Stomach smooth muscle (tissue), 2 donors: ENCODE results near the gene YPEL4.
"Not testable (repeated sequence)": the region's sequence is repeated elsewhere in the genome, so short reads cannot be mapped to it uniquely, and the experiment has no call there.

ENCODE experiments used
- H3K27ac ChIP-seq: one replicate; pipeline ENCODE4 v1.7.0; 2013; ENCODE audit warnings: mild to moderate bottlenecking, low read length, inconsistent platforms
- H3K27me3 ChIP-seq, 2 donors: one replicate each; pipeline ENCODE4 v1.7.0; 2013; ENCODE audit warnings: low read length in 2 of 2; ENCODE audit not compliant: insufficient read depth in 2 of 2, control insufficient read depth in 1 of 2
- H3K36me3 ChIP-seq, 2 donors: one replicate each; pipeline ENCODE4 v1.7.0; 2013; ENCODE audit warnings: low read length in 2 of 2; ENCODE audit not compliant: control insufficient read depth in 2 of 2, insufficient read depth in 2 of 2
- H3K4me1 ChIP-seq: one replicate; pipeline ENCODE4 v1.7.0; 2013; ENCODE audit warnings: low read length; ENCODE audit not compliant: control insufficient read depth, insufficient read depth
- H3K4me3 ChIP-seq, 2 donors: one replicate each; pipeline ENCODE4 v1.7.0; 2013; ENCODE audit warnings: low read length in 2 of 2
- H3K9ac ChIP-seq, 2 donors: one replicate each; pipeline ENCODE4 v1.7.0; 2013; ENCODE audit warnings: low read length in 2 of 2, mild to moderate bottlenecking in 1 of 2
- H3K9me3 ChIP-seq, 2 donors: one replicate each; pipeline ENCODE4 v1.7.0; 2013; ENCODE audit warnings: low read length in 2 of 2; ENCODE audit not compliant: control insufficient read depth in 2 of 2
- donor health status: healthy.
- donor health status: Pancreatic carcinoma.

YPEL4 gene

GRCh38 chr11:57667117-57667735, 17.5 kb upstream of the YPEL4 start:
- Histone ChIP-seq H3K9ac (peak overlapping the region; percentile 93 to 100), H3K4me3 (peak overlapping the region; percentile 93 to 95), H3K9me3 (no peaks in the 10 kb centered on the region), H3K4me1 (peaks cover 15% of the 10 kb centered on the region), H3K27ac (peak overlapping the region; percentile 99), H3K36me3 (peaks cover 4 to 6% of the 10 kb centered on the region in 2 donors), H3K27me3 (no peaks in the 10 kb centered on the region)

GRCh38 chr11:57663975-57664374, 14.3 kb upstream of the YPEL4 start:
- H3K27ac ChIP-seq = no peak overlapping the region
- no peaks in the 10 kb centered on the region for H3K27me3 ChIP-seq
- H3K4me3 ChIP-seq = no peak overlapping the region
- peaks cover 7% of the 10 kb centered on the region for H3K4me1 ChIP-seq
- H3K36me3 ChIP-seq = peaks cover 23 to 29% of the 10 kb centered on the region in 2 donors
- H3K9me3 ChIP-seq = no peaks in the 10 kb centered on the region
- H3K9ac ChIP-seq = no peak overlapping the region

GRCh38 chr11:57662893-57663292, 13.2 kb upstream of the YPEL4 start:
- peaks cover 23 to 29% of the 10 kb centered on the region in 2 donors for H3K36me3 ChIP-seq
- H3K9me3 ChIP-seq = no peaks in the 10 kb centered on the region
- H3K27me3 ChIP-seq = no peaks in the 10 kb centered on the region
- peaks cover 11% of the 10 kb centered on the region for H3K4me1 ChIP-seq
- no peak overlapping the region for H3K9ac ChIP-seq
- H3K4me3 ChIP-seq = no peak overlapping the region
- no peak overlapping the region for H3K27ac ChIP-seq

GRCh38 chr11:57659669-57660068, 10.0 kb upstream of the YPEL4 start:
- no peak overlapping the region for H3K4me3 ChIP-seq
- H3K9ac ChIP-seq = no peak overlapping the region
- H3K27me3 ChIP-seq = no peaks in the 10 kb centered on the region
- peaks cover 23 to 29% of the 10 kb centered on the region in 2 donors for H3K36me3 ChIP-seq
- H3K4me1 ChIP-seq = peaks cover 9% of the 10 kb centered on the region
- no peaks in the 10 kb centered on the region for H3K9me3 ChIP-seq
- H3K27ac ChIP-seq = no peak overlapping the region

GRCh38 chr11:57658023-57658361, 8.3 kb upstream of the YPEL4 start:
- Histone ChIP-seq H3K27me3 (no peaks in the 10 kb centered on the region), H3K4me3 (peak overlapping the region; percentile 70 to 92), H3K4me1 (peaks cover 9% of the 10 kb centered on the region), H3K9me3 (no peaks in the 10 kb centered on the region), H3K27ac (peak overlapping the region; percentile 84), H3K36me3 (peaks cover 23 to 29% of the 10 kb centered on the region in 2 donors), H3K9ac (peak overlapping the region; percentile 64 to 86)

GRCh38 chr11:57657194-57658022, 7.7 kb upstream of the YPEL4 start, which contains the start of gene CLP1:
Gene CLP1 (plus strand): TSS chr11:57657762. CDS start chr11:57659477, 1,715 bp downstream.
- peaks cover 23 to 26% of the 10 kb centered on the region in 2 donors for H3K36me3 ChIP-seq
- H3K27ac ChIP-seq = peak within 1 kb of the TSS; percentile 84
- no peaks in the 10 kb centered on the region for H3K27me3 ChIP-seq
- H3K9ac ChIP-seq = peak within 1 kb of the TSS; percentile 83 to 91
- peak within 1 kb of the TSS; percentile 70 to 92 for H3K4me3 ChIP-seq
- H3K4me1 ChIP-seq = peaks cover 9% of the 10 kb centered on the region
- H3K9me3 ChIP-seq = no peaks in the 10 kb centered on the region

- H3K27me3 ChIP-seq = peaks cover 0 to 2% of the 10 kb centered on the region in 2 donors
- peak overlapping the region; percentile 84 for H3K27ac ChIP-seq
- H3K9ac ChIP-seq = peak overlapping the region; percentile 83 to 91
- no peaks in the 10 kb centered on the region for H3K9me3 ChIP-seq
- peak overlapping the region; percentile 63 to 92 for H3K4me3 ChIP-seq
- H3K36me3 ChIP-seq = peaks cover 23% of the 10 kb centered on the region in 2 donors
- peaks cover 9% of the 10 kb centered on the region for H3K4me1 ChIP-seq
Measured at GRCh38 chr11:57656885-57657193, 7.1 kb upstream of the YPEL4 start.

- Histone ChIP-seq H3K27me3 (peaks cover 27 to 28% of the 10 kb centered on the region in 2 donors), H3K9me3 (no peaks in the 10 kb centered on the region), H3K4me1 (peaks cover 24% of the 10 kb centered on the region), H3K27ac (no peak overlapping the region), H3K36me3 (no peaks in the 10 kb centered on the region), H3K4me3 (no peak overlapping the region), H3K9ac (no peak overlapping the region)
Measured at GRCh38 chr11:57653163-57653562, 3.5 kb upstream of the YPEL4 start.

GRCh38 chr11:57652662-57653061, 3.0 kb upstream of the YPEL4 start:
- no peaks in the 10 kb centered on the region for H3K9me3 ChIP-seq
- H3K27ac ChIP-seq = no peak overlapping the region
- H3K4me1 ChIP-seq = peaks cover 25% of the 10 kb centered on the region
- no peak overlapping the region for H3K4me3 ChIP-seq
- peaks cover 32 to 33% of the 10 kb centered on the region in 2 donors for H3K27me3 ChIP-seq
- no peaks in the 10 kb centered on the region for H3K36me3 ChIP-seq
- H3K9ac ChIP-seq = no peak overlapping the region

GRCh38 chr11:57652230-57652629, 2.5 kb upstream of the YPEL4 start:
- Histone ChIP-seq H3K4me1 (peaks cover 27% of the 10 kb centered on the region), H3K27me3 (peaks cover 36 to 38% of the 10 kb centered on the region in 2 donors)
- H3K27ac ChIP-seq, H3K36me3 ChIP-seq, H3K4me3 ChIP-seq, H3K9ac ChIP-seq, H3K9me3 ChIP-seq: not testable (repeated sequence)

GRCh38 chr11:57651408-57651807, 1.7 kb upstream of the YPEL4 start:
- Histone ChIP-seq H3K4me1 (peaks cover 32% of the 10 kb centered on the region), H3K36me3 (no peaks in the 10 kb centered on the region), H3K9ac (no peak overlapping the region), H3K27me3 (peaks cover 45 to 46% of the 10 kb centered on the region in 2 donors), H3K9me3 (no peaks in the 10 kb centered on the region), H3K27ac (no peak overlapping the region), H3K4me3 (no peak overlapping the region)
